Ovary (tissue), 3 donors: ENCODE results near the gene FGF6.

Experiments used
- POLR2A ChIP-seq: fragments of 450-650 bp; IDR thresholded peaks from one replicate; pipeline ENCODE4 v1.6.1; 2017; ENCODE audit warnings: antibody characterized with exemption, mild to moderate bottlenecking, moderate library complexity
- TF ChIP-seq, protein P1 (sequence below), 3 donors: fragments of 450-650 bp in 2 of 3; fragments of 200-600 bp in 1 of 3; IDR thresholded peaks; one replicate each; pipeline versions ENCODE4 v1.5.1 to v1.8.0; 2016 to 2022; ENCODE audit warnings: antibody characterized with exemption in 3 of 3, mild to moderate bottlenecking in 1 of 3
- donor health status: DM: no; HTN: no; CAD: no.

DNA sequence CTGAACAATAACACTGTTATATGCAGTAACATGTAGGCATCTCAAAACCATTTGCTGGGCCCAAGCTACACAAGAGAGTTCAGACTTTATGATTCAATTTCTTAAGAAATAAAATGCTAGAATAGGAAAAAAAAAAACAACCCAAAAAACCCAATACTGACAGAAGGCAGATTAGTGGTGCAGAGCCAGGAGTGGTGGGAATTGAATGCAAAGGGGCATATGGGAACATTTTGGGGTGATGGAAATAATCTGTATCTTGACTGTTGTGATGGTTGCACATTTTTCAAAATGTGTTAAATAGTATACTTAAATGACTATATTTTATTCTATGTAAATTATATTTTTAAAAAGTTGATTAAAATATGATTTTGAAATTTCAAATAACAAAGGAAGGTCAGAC is 23.4 kb upstream of the FGF6 start:
- TF ChIP-seq, protein P1, sequence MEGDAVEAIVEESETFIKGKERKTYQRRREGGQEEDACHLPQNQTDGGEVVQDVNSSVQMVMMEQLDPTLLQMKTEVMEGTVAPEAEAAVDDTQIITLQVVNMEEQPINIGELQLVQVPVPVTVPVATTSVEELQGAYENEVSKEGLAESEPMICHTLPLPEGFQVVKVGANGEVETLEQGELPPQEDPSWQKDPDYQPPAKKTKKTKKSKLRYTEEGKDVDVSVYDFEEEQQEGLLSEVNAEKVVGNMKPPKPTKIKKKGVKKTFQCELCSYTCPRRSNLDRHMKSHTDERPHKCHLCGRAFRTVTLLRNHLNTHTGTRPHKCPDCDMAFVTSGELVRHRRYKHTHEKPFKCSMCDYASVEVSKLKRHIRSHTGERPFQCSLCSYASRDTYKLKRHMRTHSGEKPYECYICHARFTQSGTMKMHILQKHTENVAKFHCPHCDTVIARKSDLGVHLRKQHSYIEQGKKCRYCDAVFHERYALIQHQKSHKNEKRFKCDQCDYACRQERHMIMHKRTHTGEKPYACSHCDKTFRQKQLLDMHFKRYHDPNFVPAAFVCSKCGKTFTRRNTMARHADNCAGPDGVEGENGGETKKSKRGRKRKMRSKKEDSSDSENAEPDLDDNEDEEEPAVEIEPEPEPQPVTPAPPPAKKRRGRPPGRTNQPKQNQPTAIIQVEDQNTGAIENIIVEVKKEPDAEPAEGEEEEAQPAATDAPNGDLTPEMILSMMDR (IDR thresholded peaks at IDR 0.05), result no peak
- no peak for TF ChIP-seq POLR2A
